ENCODE results near the gene GDF9.

Gene GDF9

GRCh38 chr5:132886064-132886823 is 20.0 kb upstream of the GDF9 start:
- Histone ChIP-seq H3K27ac (no peak overlapping the region), H3K4me3 (no peak overlapping the region)
- DNase-seq (ENCODE audit: low spot score), result no peak
- TF ChIP-seq CTCF (IDR thresholded peaks at IDR 0.05), result no peak

GRCh38 chr5:132884548-132884947 is 18.3 kb upstream of the GDF9 start:
- Histone ChIP-seq H3K27ac (no peak overlapping the region), H3K4me3 (no peak overlapping the region)
- no peak for DNase-seq (ENCODE audit: low spot score)
- TF ChIP-seq CTCF (IDR thresholded peaks at IDR 0.05), result no peak

GRCh38 chr5:132883261-132883834 is 17.1 kb upstream of the GDF9 start:
- Histone ChIP-seq H3K27ac (no peak overlapping the region), H3K4me3 (no peak overlapping the region)
- TF ChIP-seq CTCF (IDR thresholded peaks at IDR 0.05), result no peak
- no peak for DNase-seq (ENCODE audit: low spot score)

GRCh38 chr5:132877938-132878337 is 11.7 kb upstream of the GDF9 start:
- no peak for DNase-seq (ENCODE audit: low spot score)
- H3K27ac ChIP-seq, result no peak overlapping the region
- TF ChIP-seq CTCF (IDR thresholded peaks at IDR 0.05), result no peak
- H3K4me3 ChIP-seq, result no peak overlapping the region

- no peak for TF ChIP-seq CTCF (IDR thresholded peaks at IDR 0.05)
- no peak overlapping the region for H3K27ac ChIP-seq
- DNase-seq (ENCODE audit: low spot score), result no peak
- no peak overlapping the region for H3K4me3 ChIP-seq
These were observed 11.2 kb upstream of the GDF9 start for GRCh38 chr5:132877466-132877865.

- DNase-seq (ENCODE audit: low spot score), result no peak
- no peak for TF ChIP-seq CTCF (IDR thresholded peaks at IDR 0.05)
- no peak overlapping the region for H3K4me3 ChIP-seq
- H3K27ac ChIP-seq, result no peak overlapping the region
These were observed 9.9 kb upstream of the GDF9 start for GRCh38 chr5:132876020-132876759.
